ENCODE results near the gene OR6V1.
"Not testable (repeated sequence)": the region's sequence is repeated elsewhere in the genome, so short reads cannot be mapped to it uniquely, and the experiment has no call there.

OR6V1 gene

DNA sequence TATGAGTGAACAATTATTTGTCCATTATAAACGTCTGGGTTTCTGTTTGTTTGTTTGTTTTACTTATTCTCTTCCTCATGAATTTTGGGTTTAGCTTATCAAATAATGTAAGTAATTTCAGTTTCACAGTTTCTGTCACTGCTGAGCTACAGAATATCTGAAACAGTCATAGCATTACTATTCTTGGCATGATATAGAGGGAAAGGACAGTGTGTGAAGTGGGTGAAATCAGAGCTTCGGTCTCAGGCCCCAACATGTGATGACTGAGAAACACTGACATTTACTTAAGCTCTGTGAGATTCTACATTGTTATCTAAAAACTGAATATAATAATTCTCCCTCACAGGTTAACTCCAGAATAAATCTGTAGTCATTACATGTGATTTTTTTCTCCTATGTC lies 8.8 kb upstream of the OR6V1 start:
- no peak for DNase-seq

GRCh38 chr7:143046426-143046851 lies 5.7 kb upstream of the OR6V1 start:
- no peak for DNase-seq

GRCh38 chr7:143047326-143047725 lies 4.8 kb upstream of the OR6V1 start:
- no peak for DNase-seq

GRCh38 chr7:143048827-143049226 lies 3.3 kb upstream of the OR6V1 start:
- DNase-seq = no peak

DNA sequence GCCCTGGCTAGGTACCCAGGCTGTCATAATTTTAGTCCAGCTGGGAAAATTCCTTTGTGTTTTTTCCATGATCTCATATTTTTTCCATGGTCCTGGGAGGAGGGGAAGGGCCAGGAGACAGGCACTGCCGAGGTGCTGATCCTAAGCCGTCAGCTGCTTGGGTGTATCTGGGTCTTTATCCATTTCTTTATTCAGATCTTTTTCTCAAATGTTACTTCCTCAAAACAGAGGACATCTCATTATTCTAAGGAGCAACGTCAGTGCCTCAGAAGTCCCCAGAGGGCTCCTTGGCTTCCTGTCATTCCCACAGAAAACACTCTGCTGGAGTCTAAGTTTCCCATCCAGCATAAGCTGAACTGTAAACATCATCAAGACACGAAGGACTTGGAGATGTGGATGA lies 2.8 kb upstream of the OR6V1 start:
- DNase-seq = no peak

DNA sequence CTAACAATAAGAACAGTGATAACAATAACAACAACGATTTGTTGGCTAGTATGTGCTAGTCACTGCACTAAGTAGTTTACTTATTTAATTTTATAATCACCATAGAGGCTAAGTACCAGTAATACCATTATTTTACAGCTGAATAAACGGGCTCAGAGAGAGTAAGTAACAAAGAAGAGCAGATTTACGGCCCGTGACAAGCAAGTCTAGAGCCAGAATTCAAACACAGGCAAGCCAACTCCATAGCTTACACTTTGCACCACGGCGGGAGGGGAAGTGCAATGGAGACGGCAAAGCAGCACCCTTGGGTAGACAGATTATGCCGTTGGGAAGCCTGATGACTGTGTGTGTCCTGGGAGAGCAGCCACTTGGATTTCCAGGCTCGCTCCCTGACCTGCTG lies 1.2 kb upstream of the OR6V1 start:
- DNase-seq = no peak

DNA sequence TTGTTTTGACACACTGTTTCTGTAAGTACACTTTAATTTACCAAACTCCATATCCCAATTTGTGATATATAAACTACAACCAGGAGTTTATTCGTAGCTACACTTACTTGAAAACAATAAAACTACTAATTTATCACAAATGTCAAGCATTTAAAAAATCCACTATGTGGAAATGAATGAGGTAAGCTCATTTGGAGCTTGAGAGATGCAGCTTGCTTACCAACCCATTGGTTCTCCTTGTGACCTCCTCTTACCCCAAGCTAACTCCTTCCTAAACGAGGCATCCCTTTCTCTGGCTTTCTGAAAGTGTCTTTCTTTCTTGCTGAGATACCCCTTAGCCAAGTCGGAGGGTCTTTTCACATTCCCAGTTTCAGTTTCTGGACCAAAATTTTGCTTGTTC lies 2.5 kb downstream of the OR6V1 start:
- DNase-seq = no peak

- DNase-seq = no peak
These were observed 3.6 kb downstream of the OR6V1 start for GRCh38 chr7:143055754-143056153.

- DNase-seq = no peak
These were observed 11.6 kb downstream of the OR6V1 start for GRCh38 chr7:143063741-143064140.

DNA sequence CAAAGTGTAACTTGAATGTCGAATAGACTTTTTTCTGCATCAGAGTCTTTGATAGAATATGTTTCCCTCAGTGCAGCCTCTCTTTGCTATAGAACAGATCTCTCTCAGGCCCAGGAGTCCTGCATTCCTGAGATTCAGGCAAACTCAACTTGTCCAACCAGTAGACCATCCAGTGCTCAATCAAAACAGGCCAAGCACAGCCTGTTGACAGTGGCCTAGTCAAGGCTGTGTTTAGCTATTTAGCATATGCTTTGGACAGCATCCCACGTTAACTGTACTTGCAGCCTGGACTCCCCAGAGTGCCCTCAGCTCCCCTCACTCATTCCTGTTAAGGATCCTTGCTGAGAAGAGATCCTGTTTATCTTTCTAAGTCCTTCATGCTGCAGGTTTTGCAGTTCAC lies 16.3 kb downstream of the OR6V1 start:
- DNase-seq = no peak

- DNase-seq = no peak
These were observed 17.9 kb downstream of the OR6V1 start for GRCh38 chr7:143069912-143070500.

DNA sequence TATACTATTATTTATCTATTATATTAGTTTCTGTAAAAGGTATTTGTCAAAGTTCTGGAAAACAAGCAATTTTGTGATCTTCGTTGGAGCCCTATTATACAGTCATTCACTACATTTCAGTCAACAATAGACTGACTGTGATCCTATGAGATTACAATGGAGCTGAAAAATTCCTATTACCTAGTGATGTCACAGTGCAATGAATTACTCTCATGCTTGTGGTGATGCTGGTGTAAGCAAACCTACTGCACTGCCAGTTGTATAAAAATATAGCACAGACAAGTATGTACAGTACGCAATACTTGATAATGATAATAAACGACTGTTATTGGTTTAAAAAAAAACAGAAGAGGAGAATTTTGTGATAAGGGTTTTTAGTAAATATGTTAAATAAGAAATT lies 21.4 kb downstream of the OR6V1 start:
- no peak for DNase-seq

GRCh38 chr7:143074141-143074540 lies 22.0 kb downstream of the OR6V1 start:
- no peak for DNase-seq

DNA sequence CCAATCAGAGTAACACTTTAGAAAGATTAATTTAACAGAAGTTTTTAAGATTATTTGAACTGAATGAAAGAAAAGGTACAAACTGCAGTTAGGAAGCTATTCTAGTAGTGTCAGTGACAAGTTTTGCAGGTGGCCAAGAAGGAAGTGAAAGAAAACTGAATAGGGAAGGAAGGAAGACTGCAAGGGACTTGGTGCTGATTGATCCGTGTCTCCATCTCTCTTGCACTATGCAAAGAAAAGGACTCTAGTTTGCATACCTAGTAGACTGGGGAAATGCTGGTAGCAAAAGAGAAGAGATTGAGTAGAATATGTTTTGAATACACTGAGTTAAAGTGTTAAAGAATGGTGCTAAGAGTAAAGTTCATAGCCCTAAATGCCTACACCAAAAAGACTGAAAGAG lies 33.0 kb downstream of the OR6V1 start:
- no peak for DNase-seq

DNA sequence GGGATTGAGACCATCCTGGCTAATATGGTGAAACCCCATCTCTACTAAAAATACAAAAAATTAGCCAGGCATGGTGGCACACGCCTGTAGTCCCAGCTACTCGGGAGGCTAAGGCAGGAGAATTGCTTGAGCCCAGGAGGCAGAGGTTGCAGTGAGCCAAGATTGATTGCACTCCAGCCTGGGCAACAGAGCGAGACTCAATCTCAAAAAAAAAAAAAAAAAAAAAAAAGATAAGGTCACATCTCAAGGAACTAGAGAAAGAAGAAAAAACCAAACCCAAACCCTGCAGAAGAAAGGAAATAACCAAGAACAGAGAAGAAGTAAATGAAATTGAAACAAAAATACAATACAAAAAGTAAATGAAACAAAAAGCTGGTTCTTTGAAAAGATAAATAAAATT lies 33.5 kb downstream of the OR6V1 start:
- DNase-seq = not testable (repeated sequence)

DNA sequence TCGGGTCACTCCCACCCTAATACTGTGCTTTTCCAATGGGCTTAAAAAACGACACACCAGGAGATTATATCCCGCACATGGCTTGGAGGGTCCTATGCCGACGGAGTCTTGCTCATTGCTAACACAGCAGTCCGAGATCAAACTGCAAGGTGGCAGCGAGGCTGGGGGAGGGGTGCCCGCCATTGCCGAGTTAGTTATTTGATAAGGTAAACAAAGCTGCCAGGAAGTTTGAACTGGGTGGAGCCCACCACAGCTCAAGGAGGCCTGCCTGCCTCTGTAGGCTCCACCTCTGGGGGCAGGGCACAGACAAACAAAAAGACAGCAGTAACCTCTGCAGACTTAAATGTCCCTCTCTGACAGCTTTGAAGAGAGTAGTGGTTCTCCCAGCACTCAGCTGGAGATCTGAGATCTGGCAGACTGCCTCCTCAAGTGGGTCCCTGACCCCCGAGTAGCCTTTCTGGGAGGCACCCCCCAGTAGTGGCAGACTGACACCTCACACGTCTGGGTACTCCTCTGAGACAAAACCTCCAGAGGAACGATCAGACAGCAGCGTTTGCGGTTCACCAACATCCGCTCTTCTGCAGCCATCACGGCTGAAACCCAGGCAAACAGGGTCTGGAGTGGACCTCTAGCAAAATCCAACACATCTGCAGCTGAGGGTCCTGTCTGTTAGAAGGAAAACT lies 36.5 kb downstream of the OR6V1 start:
- not testable (repeated sequence) for DNase-seq

DNA sequence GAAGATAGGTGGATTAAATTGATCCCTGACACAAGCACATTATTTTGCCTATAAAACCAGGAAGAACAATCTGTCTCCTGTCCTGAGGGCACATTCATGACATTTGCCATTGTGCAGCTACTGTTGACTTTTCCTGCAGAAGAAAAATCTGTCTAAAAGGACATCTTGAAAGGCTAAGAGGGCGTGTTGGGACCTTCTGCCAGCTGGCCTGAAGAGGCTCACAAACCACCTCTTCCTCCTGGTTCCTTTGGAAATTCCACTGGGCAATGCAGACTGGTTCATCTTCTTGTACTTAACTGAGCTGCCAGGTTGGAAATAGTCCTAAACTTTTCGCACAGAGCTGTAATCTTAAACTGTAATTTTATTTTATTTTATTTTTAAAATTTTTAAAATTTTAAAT lies 44.0 kb downstream of the OR6V1 start:
- DNase-seq = no peak

- not testable (repeated sequence) for DNase-seq
These were observed 47.4 kb downstream of the OR6V1 start for GRCh38 chr7:143099579-143099978.
